HL-60 (cell line): ENCODE results near the gene ATP2A2.

Experiments
- DNase-seq, 2 experiments: peaks; one replicate each; pipeline ENCODE4 v3.0.0-alpha.2; 2010 to 2020; ENCODE audit warnings: low read depth in 1 of 2, low spot score in 1 of 2
- H3K27ac ChIP-seq: fragments of 250-450 bp; sonication (Bioruptor Pico); replicated peaks from 2 replicates; pipeline ENCODE4 v1.5.1; 2020; ENCODE audit warnings: mild to moderate bottlenecking, moderate library complexity
- H3K27me3 ChIP-seq: fragments of 250-450 bp; sonication (Bioruptor Pico); 2 replicates; pipeline ENCODE4 v1.5.1; 2021; ENCODE audit warnings: mild to moderate bottlenecking, moderate library complexity; ENCODE audit not compliant: insufficient read depth, poor library complexity, severe bottlenecking
- H3K4me3 ChIP-seq: replicated peaks from 2 replicates; pipeline ENCODE4 v1.5.1; 2011; ENCODE audit warnings: mild to moderate bottlenecking, control low read depth, low read length; ENCODE audit not compliant: insufficient read depth
- CTCF ChIP-seq: IDR thresholded peaks from one replicate; pipeline ENCODE4 v1.5.1; 2011; ENCODE audit warnings: low read length, control low read depth, inconsistent platforms; ENCODE audit not compliant: insufficient read depth
- GABPA ChIP-seq: IDR thresholded peaks from 2 replicates; pipeline ENCODE4 v1.6.1; 2012; ENCODE audit warnings: low read depth
- POLR2AphosphoS5 ChIP-seq: IDR thresholded peaks from 2 replicates; pipeline ENCODE4 v1.6.1; 2012; ENCODE audit warnings: low read depth
- REST ChIP-seq: IDR thresholded peaks from 2 replicates; pipeline ENCODE4 v1.6.1; 2012; ENCODE audit warnings: low read depth; ENCODE audit not compliant: insufficient replicate concordance
- SPI1 ChIP-seq: IDR thresholded peaks from 2 replicates; pipeline ENCODE4 v1.6.1; 2012; ENCODE audit warnings: low read depth, mild to moderate bottlenecking, borderline replicate concordance

Gene ATP2A2

GRCh38 chr12:110301065-110301806 lies 20.2 kb downstream of the ATP2A2 start:
- no peak for TF ChIP-seq POLR2AphosphoS5
- TF ChIP-seq REST: no peak
- Histone ChIP-seq H3K27me3 (no peaks in the 10 kb centered on the region), H3K4me3 (no peak overlapping the region), H3K27ac (no peak overlapping the region)
- no peak for DNase-seq

- Histone ChIP-seq H3K27me3 (no peaks in the 10 kb centered on the region), H3K27ac (no peak overlapping the region), H3K4me3 (no peak overlapping the region)
- DNase-seq: no peak
- TF ChIP-seq POLR2AphosphoS5: no peak
- TF ChIP-seq GABPA: no peak
- TF ChIP-seq REST: no peak
These were observed 23.1 kb downstream of the ATP2A2 start for GRCh38 chr12:110304061-110304551.

GRCh38 chr12:110307372-110307771 lies 26.3 kb downstream of the ATP2A2 start:
- no peak for TF ChIP-seq REST
- no peak for TF ChIP-seq SPI1
- no peaks in the 10 kb centered on the region for H3K27me3 ChIP-seq
- no peak for DNase-seq
- H3K4me3 ChIP-seq: no peak overlapping the region
- no peak overlapping the region for H3K27ac ChIP-seq

GRCh38 chr12:110310763-110311162 lies 29.7 kb downstream of the ATP2A2 start:
- no peak overlapping the region for H3K27ac ChIP-seq

More at GRCh38 chr12:110310763-110311162, 29.7 kb downstream of the ATP2A2 start:
- TF ChIP-seq CTCF: no peak
- TF ChIP-seq SPI1: no peak
- Histone ChIP-seq H3K4me3 (no peak overlapping the region), H3K27me3 (no peaks in the 10 kb centered on the region)
- no peak for DNase-seq
